GM19324 (cell line): Measurements from ENCODE around the gene EXPH5.

Experiments used
- ATAC-seq: cut with Tn5 transposase; IDR thresholded peaks from one replicate; pipeline ENCODE4 v1.9.1; 2021; ENCODE audit warnings: mild to moderate bottlenecking, moderate library complexity; ENCODE audit not compliant: unreplicated experiment, low FRiP score

EXPH5 gene

GRCh38 chr11:108474664-108475463, 118.7 kb downstream of the EXPH5 start:
- ATAC-seq, result no peak

- ATAC-seq, result no peak
Observed at GRCh38 chr11:108472681-108473080, 120.9 kb downstream of the EXPH5 start.

GRCh38 chr11:108468478-108468864, 125.1 kb downstream of the EXPH5 start:
- ATAC-seq, result no peak

GRCh38 chr11:108467091-108467823, 126.3 kb downstream of the EXPH5 start, which contains the start of gene C11orf65:
Gene C11orf65 (minus strand): TSS chr11:108467529. CDS start chr11:108461559, 5,970 bp downstream.
- peak; percentile 100 for ATAC-seq

GRCh38 chr11:108466405-108466804, 127.2 kb downstream of the EXPH5 start:
- no peak for ATAC-seq
